ENCODE measurements around the gene CHST3.

DNA sequence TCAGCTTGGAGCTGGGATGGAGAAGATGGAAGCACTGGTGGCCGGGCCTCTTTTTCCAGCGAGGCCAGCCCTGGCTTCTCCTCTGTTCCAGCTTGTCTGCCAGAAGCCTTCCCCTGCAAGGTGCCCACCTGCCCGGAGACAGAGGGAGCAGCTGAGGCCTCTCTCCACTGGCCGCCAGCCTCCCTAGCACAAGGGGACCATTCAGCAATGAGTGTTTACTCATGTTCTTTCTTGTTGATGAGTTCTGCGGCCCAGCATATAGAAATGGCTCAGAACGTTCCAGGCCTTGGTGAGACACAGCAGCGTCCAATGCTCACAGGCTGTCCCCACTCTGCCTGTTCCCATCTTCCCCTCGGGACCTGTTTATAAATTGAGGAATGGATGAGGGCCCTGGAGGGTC, 47.3 kb downstream of the CHST3 start:
- TF ChIP-seq POLR2A (IDR thresholded peaks at IDR 0.05) (no peak), CTCF (IDR thresholded peaks at IDR 0.05) (no peak)

All from tibial nerve (tissue), 3 donors.